ENCODE results near the gene PFKP.

DNA sequence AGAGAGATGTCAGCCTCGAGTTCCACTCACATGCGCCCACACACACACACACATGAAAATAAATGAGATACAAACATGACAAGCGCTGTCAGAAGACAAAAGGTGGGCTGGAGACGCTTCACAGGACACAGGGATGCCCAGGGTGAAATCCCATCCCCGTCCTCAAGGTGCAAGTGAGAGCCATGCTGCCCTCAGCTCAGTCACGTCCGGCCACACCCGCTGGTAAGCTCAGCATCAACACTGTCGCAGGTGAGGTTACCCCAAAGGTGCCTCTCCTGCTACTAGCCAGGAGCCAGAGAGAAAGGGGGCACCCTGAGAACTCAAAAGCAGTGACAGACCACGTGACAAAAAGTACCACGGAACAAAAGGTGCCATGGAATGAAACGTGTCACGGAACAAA, 83.0 kb downstream of the PFKP start:
- TF ChIP-seq, protein P1, sequence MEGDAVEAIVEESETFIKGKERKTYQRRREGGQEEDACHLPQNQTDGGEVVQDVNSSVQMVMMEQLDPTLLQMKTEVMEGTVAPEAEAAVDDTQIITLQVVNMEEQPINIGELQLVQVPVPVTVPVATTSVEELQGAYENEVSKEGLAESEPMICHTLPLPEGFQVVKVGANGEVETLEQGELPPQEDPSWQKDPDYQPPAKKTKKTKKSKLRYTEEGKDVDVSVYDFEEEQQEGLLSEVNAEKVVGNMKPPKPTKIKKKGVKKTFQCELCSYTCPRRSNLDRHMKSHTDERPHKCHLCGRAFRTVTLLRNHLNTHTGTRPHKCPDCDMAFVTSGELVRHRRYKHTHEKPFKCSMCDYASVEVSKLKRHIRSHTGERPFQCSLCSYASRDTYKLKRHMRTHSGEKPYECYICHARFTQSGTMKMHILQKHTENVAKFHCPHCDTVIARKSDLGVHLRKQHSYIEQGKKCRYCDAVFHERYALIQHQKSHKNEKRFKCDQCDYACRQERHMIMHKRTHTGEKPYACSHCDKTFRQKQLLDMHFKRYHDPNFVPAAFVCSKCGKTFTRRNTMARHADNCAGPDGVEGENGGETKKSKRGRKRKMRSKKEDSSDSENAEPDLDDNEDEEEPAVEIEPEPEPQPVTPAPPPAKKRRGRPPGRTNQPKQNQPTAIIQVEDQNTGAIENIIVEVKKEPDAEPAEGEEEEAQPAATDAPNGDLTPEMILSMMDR (IDR thresholded peaks at IDR 0.05; ENCODE audit: low read depth, low read length) = no peak
- no peak for TF ChIP-seq POLR2A (IDR thresholded peaks at IDR 0.05; ENCODE audit: extremely low read depth, insufficient read length)
- TF ChIP-seq, protein P2, sequence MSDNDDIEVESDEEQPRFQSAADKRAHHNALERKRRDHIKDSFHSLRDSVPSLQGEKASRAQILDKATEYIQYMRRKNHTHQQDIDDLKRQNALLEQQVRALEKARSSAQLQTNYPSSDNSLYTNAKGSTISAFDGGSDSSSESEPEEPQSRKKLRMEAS (IDR thresholded peaks at IDR 0.05; ENCODE audit: low read depth, low read length) = no peak
- TF ChIP-seq MYC (IDR thresholded peaks at IDR 0.05; ENCODE audit: low read depth, low read length) = no peak

All from NB4 (cell line).